Measurements from ENCODE around the gene PYGO2.

The PYGO2 gene

GRCh38 chr1:154961207-154962155, at the start of gene PYGO2:
PYGO2 (minus strand) TSS chr1:154961782; CDS start chr1:154961576, 206 bp downstream.
- Mint-ChIP-seq H3K27me3 (no peaks in the 10 kb centered on the region), H3K36me3 (peaks cover 26 to 36% of the 10 kb centered on the region in 2 donors), H3K27ac (peak within 1 kb of the TSS; percentile 97), H3K4me3 (peak within 1 kb of the TSS; percentile 88 to 90), H3K4me1 (peaks cover 24 to 53% of the 10 kb centered on the region in 2 donors), H3K9me3 (no peaks in the 10 kb centered on the region)
- ATAC-seq (replicated peaks) (peak; percentile 85 to 87), DNase-seq (peak; percentile 78)

GRCh38 chr1:155011004-155011416, 49.4 kb upstream of the PYGO2 start:
- Mint-ChIP-seq H3K27ac (peak overlapping the region; percentile 25), H3K4me3 (no peak overlapping the region), H3K9me3 (no peaks in the 10 kb centered on the region), H3K27me3 (no peaks in the 10 kb centered on the region), H3K4me1 (peaks cover 64 to 94% of the 10 kb centered on the region in 2 donors), H3K36me3 (peaks cover 16 to 45% of the 10 kb centered on the region in 2 donors)
- ATAC-seq (replicated peaks) (no peak), DNase-seq (no peak)

GRCh38 chr1:155010211-155010918, 48.8 kb upstream of the PYGO2 start:
- Mint-ChIP-seq H3K4me1 (peaks cover 63 to 94% of the 10 kb centered on the region in 2 donors), H3K4me3 (no peak overlapping the region), H3K27me3 (no peaks in the 10 kb centered on the region), H3K27ac (peak overlapping the region; percentile 89), H3K9me3 (no peaks in the 10 kb centered on the region), H3K36me3 (peaks cover 10 to 39% of the 10 kb centered on the region in 2 donors)
- ATAC-seq (replicated peaks) (no peak), DNase-seq (no peak)

- Mint-ChIP-seq H3K27me3 (no peaks in the 10 kb centered on the region), H3K27ac (peak overlapping the region; percentile 89), H3K9me3 (no peaks in the 10 kb centered on the region), H3K4me1 (peaks cover 66 to 98% of the 10 kb centered on the region in 2 donors), H3K4me3 (peak overlapping the region in 1 of 2 donors; percentile 74), H3K36me3 (peaks cover 8 to 38% of the 10 kb centered on the region in 2 donors)
- ATAC-seq (replicated peaks) (no peak), DNase-seq (no peak)
Observed at GRCh38 chr1:155009742-155010141, 48.2 kb upstream of the PYGO2 start.

GRCh38 chr1:155009221-155009711, 47.7 kb upstream of the PYGO2 start:
- peaks cover 70 to 99% of the 10 kb centered on the region in 2 donors for H3K4me1 Mint-ChIP-seq
- no peaks in the 10 kb centered on the region for H3K9me3 Mint-ChIP-seq
- H3K27me3 Mint-ChIP-seq = no peaks in the 10 kb centered on the region
- DNase-seq (no peak), ATAC-seq (replicated peaks) (no peak)
- peak overlapping the region; percentile 89 for H3K27ac Mint-ChIP-seq
- peaks cover 8 to 38% of the 10 kb centered on the region in 2 donors for H3K36me3 Mint-ChIP-seq
- H3K4me3 Mint-ChIP-seq = peak overlapping the region; percentile 54 to 74

- Mint-ChIP-seq H3K4me1 (peaks cover 68 to 99% of the 10 kb centered on the region in 2 donors), H3K27ac (peak overlapping the region; percentile 81), H3K9me3 (no peaks in the 10 kb centered on the region), H3K4me3 (peak overlapping the region; percentile 27 to 54), H3K27me3 (no peaks in the 10 kb centered on the region), H3K36me3 (peaks cover 11 to 40% of the 10 kb centered on the region in 2 donors)
- DNase-seq (no peak), ATAC-seq (replicated peaks) (no peak)
Observed at GRCh38 chr1:155008015-155008941, 46.7 kb upstream of the PYGO2 start.

- peaks cover 11 to 34% of the 10 kb centered on the region in 2 donors for H3K36me3 Mint-ChIP-seq
- H3K9me3 Mint-ChIP-seq = no peaks in the 10 kb centered on the region
Observed at GRCh38 chr1:155007251-155007828, 45.8 kb upstream of the PYGO2 start.

GRCh38 chr1:155006601-155007101, 45.1 kb upstream of the PYGO2 start:
- peak overlapping the region; percentile 69 to 73 for H3K4me3 Mint-ChIP-seq
- DNase-seq = peak; percentile 50
- H3K9me3 Mint-ChIP-seq = no peaks in the 10 kb centered on the region
- peak overlapping the region; percentile 91 for H3K27ac Mint-ChIP-seq
- H3K36me3 Mint-ChIP-seq = peaks cover 11 to 34% of the 10 kb centered on the region in 2 donors
- H3K4me1 Mint-ChIP-seq = peaks cover 56 to 83% of the 10 kb centered on the region in 2 donors
- no peaks in the 10 kb centered on the region for H3K27me3 Mint-ChIP-seq
- peak; percentile 54 to 61 for ATAC-seq (replicated peaks)

More at GRCh38 chr1:155007251-155007828, 45.8 kb upstream of the PYGO2 start:
- Mint-ChIP-seq H3K4me1 (peaks cover 60 to 90% of the 10 kb centered on the region in 2 donors), H3K27me3 (no peaks in the 10 kb centered on the region), H3K4me3 (no peak overlapping the region), H3K27ac (no peak overlapping the region)
- ATAC-seq (replicated peaks) (no peak), DNase-seq (no peak)

- no peak for DNase-seq
- Mint-ChIP-seq H3K4me1 (peaks cover 49 to 76% of the 10 kb centered on the region in 2 donors), H3K27ac (peak overlapping the region; percentile 94), H3K4me3 (peak overlapping the region; percentile 53), H3K9me3 (no peaks in the 10 kb centered on the region), H3K36me3 (peaks cover 11 to 30% of the 10 kb centered on the region in 2 donors), H3K27me3 (no peaks in the 10 kb centered on the region)
- ATAC-seq (replicated peaks) = no peak
Observed at GRCh38 chr1:155005076-155006011, 43.8 kb upstream of the PYGO2 start.

- ATAC-seq (replicated peaks) = no peak
- peaks cover 43 to 76% of the 10 kb centered on the region in 2 donors for H3K4me1 Mint-ChIP-seq
- H3K36me3 Mint-ChIP-seq = peaks cover 7 to 22% of the 10 kb centered on the region in 2 donors
- peak overlapping the region; percentile 93 to 97 for H3K4me3 Mint-ChIP-seq
- H3K27me3 Mint-ChIP-seq = no peaks in the 10 kb centered on the region
- peak overlapping the region; percentile 94 for H3K27ac Mint-ChIP-seq
- no peaks in the 10 kb centered on the region for H3K9me3 Mint-ChIP-seq
- DNase-seq = no peak
Observed at GRCh38 chr1:155004352-155005075, 42.9 kb upstream of the PYGO2 start.

- Mint-ChIP-seq H3K4me1 (peaks cover 42 to 74% of the 10 kb centered on the region in 2 donors), H3K27ac (peak overlapping the region; percentile 94), H3K27me3 (no peaks in the 10 kb centered on the region), H3K36me3 (peaks cover 4 to 18% of the 10 kb centered on the region in 2 donors), H3K9me3 (no peaks in the 10 kb centered on the region), H3K4me3 (peak overlapping the region; percentile 93 to 97)
- DNase-seq (no peak), ATAC-seq (replicated peaks) (no peak)
Observed at GRCh38 chr1:155003766-155004351, 42.3 kb upstream of the PYGO2 start.

Measured in stimulated activated naive B cell treated with anti-CD40 and anti-IgM and Interleukin-4, amounts not matched to agents 10 μg/mL and 1 μg/mL and 100 μg/mL, for 72 hours (primary cell).